NT2/D1 (cell line): ENCODE data around the gene LAMP1.

Experiments used
- SUZ12 ChIP-seq: IDR thresholded peaks from 2 replicates; pipeline ENCODE4 v1.6.1; 2011; ENCODE audit not compliant: insufficient read length, insufficient read depth; ENCODE audit errors: extremely low read depth
- YY1 ChIP-seq: IDR thresholded peaks from 2 replicates; pipeline ENCODE4 v1.6.1; 2011; ENCODE audit not compliant: insufficient read length, insufficient read depth
- ZNF274 ChIP-seq: IDR thresholded peaks from 2 replicates; pipeline ENCODE4 v1.6.1; 2011; ENCODE audit warnings: mild to moderate bottlenecking, low read depth, low read length

- TF ChIP-seq YY1 = no peak
- TF ChIP-seq ZNF274 = no peak
- TF ChIP-seq SUZ12 = no peak
Observed at GRCh38 chr13:113299951-113300350, 2.9 kb downstream of the LAMP1 start.
